HG02759 (cell line): ENCODE data around the gene PLCD3.

Experiments
- ATAC-seq: cut with Tn5 transposase; IDR thresholded peaks from one replicate; pipeline ENCODE4 v1.9.1; 2021; ENCODE audit warnings: mild to moderate bottlenecking, moderate library complexity; ENCODE audit not compliant: unreplicated experiment

The PLCD3 gene

DNA sequence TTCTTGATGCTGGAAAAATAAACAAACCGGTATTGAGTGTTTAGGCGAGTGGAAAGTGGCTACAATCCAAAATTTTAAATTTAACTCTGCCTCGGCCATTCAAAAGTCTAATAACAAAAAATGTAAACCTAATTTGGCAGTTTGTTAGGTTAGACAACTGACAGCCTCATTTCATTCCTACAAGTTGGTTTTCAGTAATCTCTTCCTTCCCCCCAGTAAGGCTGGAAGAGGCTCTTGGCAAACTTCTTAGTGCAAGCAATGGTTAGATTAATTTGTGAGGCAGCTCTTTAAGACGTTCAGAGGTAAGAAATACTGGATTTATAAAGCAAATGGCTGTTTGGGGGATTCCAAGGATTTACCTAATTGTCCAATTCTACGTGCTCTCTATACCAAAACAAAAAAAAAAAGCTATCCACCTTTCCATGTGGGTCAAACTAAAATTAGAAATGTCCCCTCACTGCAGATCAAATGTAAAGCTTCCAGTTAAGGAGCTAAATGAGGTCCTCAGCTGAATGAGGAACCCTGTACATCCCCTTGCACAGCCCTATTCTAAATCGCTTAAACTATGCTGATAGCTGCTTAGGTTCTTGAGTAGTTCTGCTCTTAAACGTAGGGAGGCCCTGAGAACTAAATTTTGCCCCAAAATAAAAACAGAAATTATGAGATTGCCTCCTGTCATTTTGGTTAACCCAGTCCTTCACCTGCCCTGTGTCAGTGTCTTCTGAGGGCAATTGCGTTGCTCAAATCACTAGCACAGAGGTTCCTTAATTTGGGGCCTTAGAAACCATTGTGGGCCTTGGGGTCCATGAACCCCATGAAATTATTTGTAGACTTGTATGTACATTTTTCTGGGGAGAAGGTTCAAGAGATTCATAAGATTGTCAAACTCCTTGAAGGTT is 18.8 kb upstream of the PLCD3 start:
- ATAC-seq, result no peak

DNA sequence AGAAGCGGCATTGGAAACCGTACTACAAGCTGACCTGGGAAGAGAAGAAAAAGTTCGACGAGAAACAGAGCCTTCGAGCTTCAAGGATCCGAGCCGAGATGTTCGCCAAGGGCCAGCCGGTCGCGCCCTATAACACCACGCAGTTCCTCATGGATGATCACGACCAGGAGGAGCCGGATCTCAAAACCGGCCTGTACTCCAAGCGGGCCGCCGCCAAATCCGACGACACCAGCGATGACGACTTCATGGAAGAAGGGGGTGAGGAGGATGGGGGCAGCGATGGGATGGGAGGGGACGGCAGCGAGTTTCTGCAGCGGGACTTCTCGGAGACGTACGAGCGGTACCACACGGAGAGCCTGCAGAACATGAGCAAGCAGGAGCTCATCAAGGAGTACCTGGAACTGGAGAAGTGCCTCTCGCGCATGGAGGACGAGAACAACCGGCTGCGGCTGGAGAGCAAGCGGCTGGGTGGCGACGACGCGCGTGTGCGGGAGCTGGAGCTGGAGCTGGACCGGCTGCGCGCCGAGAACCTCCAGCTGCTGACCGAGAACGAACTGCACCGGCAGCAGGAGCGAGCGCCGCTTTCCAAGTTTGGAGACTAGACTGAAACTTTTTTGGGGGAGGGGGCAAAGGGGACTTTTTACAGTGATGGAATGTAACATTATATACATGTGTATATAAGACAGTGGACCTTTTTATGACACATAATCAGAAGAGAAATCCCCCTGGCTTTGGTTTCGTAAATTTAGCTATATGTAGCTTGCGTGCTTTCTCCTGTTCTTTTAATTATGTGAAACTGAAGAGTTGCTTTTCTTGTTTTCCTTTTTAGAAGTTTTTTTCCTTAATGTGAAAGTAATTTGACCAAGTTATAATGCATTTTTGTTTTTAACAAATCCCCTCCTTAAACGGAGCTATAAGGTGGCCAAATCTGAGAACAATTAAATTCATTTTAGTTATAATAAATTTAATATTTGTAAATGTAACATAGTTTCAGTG is 17.7 kb upstream of the PLCD3 start:
- no peak for ATAC-seq

DNA sequence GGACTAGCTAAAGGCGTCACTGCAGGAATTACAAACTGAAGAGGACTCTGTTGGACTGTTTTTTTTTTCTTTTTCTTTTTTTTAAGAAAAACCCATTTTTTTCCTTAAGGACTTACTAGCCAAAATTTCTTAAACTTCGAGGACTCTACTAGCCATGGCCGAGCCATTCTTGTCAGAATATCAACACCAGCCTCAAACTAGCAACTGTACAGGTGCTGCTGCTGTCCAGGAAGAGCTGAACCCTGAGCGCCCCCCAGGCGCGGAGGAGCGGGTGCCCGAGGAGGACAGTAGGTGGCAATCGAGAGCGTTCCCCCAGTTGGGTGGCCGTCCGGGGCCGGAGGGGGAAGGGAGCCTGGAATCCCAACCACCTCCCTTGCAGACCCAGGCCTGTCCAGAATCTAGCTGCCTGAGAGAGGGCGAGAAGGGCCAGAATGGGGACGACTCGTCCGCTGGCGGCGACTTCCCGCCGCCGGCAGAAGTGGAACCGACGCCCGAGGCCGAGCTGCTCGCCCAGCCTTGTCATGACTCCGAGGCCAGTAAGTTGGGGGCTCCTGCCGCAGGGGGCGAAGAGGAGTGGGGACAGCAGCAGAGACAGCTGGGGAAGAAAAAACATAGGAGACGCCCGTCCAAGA is 16.8 kb upstream of the PLCD3 start:
- ATAC-seq, result peak; percentile 23

DNA sequence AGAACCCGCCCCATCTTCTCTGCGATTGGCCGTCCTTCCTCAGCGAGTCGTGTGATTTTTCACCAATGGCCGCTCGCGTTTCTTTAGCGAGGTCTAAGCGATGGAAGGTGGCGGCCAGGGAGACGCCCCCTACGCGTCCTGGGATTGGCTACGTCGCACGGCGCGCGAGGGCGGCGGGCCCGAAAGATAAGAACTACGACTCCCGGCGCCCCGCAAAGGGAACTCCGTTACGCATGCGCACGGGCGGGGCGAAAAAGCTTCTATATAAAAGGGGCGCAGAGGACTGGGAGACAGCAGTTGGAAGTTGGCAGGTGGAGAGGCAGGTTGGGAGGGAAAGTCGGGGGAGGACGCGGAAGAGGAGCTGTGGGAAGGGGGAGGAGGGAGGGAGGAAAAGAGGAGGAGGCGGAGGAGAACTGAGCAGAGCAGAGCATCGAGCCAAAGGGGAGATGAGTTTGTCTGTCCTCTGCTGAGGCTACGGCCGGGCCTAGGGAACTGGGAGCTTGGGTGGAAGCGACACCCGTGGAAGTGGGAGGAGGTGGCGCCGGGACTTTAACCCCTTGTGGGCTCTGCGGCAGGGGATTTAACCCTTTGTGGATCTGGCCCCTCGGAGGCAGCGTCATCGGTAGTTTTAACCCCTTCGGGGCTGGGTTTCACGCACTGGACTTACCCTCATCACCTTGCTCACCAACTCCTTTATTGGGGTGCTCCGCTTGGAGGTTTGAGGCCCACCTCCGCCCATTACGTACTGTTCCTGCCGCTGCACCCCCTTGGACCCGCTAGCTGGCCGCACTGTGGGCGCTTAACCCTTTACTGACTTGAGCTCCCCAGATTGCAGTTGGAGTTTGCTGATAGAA is 16.1 kb upstream of the PLCD3 start, which contains the start of gene HEXIM1:
TSS of gene HEXIM1 (plus strand) at position 293 of the 854 bp plus-strand sequence. CDS start 716 bp downstream, outside the sequence.
- ATAC-seq, result peak; percentile 76

DNA sequence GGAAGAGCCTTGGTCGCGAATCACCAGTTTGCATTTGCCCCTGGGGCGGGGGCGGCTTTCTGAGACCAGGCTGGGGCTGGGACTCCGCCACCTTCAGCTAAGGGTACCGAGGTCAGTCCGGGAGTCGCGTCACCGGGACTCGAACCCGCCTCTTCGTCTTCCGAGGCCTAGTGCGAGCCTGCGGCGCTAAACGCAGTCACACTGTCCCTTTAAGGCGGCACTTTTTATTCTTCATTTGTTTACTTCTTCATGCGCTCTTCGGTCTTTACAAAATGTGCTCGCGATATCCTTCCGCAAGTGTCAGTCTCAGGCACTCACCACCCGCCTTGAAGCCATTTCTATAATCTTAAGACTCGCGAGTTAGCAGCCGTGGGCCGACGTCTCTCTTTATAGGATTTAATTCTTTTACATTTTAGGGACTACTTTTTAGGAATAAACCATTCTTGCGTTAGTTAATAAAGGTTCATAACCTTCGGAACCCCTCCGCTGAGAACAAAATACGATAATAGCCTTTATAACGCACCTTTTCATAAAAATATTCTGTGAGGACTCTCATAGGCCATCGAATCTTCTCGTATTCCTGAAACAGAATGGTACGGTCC is 15.4 kb upstream of the PLCD3 start:
- no peak for ATAC-seq

DNA sequence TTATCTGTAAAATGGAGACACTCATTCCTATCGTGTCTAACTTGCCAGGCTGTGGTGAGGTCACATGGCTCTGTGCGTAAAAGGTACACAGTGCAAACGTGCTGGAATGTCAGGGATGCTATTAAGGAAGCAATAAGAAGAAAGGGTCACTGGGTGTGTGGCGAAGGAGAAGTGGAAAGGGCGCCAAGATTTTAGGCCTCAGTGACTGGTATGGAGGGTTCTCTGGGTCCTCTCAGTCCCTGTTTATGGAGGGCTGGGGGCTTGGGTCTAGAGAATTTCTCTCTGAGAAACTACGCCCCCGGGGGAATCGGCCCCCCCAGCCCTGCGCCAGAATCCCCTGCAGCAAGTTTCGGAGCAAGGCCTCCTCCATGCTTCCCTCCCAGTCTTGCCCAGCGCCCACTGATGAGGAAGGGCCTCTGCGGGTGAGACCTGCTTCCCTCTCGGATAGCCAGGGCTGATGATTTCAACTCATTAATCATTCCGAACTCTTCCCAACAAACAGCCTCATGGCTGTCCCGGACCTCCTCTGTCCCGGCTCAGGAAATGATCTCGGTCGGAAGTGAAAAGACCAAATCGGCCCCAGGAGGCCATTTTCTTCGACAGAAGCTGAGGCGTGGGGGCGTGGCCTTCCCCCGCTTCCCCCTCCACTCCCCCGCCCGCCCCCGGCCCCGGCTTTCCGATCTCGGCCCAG is 14.7 kb upstream of the PLCD3 start:
- no peak for ATAC-seq

DNA sequence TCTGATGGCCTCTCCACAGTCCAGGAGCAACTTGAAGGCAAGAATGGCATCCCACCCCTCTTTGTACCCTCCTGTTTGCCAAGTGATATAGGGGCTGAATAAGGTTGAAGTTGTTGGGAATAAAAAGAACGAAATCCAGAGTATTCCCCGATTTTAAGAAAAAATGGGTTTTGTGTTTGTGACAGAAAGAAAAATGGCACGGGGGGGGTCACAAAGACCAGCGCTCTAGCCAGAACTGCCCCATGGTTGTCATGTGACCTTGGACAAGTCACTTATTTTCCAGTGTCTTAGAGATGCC is 14.2 kb upstream of the PLCD3 start:
- ATAC-seq, result no peak

DNA sequence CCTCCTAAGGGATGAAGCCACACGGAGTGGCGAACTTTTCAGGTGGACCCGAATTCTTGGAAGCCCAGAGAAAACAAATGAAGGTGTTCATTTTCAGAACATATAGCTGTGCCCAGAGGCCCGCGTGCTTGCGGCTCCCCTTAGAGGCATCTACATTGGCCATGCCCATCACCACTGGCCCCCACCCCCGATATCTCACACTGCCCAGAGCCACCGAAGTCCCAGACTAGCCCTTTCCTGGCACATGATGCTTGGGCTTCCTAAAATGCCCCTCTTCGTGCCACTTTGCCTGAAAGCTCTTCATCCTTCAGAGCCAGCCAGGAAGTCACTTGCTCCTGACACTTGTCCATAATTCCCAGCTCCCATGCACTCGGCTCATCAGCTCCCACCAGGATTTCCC is 13.9 kb upstream of the PLCD3 start:
- no peak for ATAC-seq

DNA sequence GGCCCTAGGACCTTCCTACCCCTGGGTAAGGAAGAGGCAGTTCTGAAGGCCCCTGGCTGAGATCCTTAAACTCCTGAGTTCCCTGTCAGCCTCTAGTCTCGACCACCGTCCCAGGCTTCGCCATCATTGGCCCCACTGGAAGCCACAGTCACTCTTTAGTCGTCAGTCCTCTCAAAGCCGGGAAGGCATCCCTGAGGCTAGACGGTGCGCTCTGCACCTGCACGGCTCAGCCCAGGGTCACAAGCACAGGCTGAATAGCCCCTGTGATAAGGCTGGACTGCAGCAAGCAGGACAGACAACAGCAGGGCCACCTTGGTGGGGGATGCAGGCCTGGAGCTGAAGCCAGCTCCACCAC is 12.7 kb upstream of the PLCD3 start:
- ATAC-seq, result no peak

DNA sequence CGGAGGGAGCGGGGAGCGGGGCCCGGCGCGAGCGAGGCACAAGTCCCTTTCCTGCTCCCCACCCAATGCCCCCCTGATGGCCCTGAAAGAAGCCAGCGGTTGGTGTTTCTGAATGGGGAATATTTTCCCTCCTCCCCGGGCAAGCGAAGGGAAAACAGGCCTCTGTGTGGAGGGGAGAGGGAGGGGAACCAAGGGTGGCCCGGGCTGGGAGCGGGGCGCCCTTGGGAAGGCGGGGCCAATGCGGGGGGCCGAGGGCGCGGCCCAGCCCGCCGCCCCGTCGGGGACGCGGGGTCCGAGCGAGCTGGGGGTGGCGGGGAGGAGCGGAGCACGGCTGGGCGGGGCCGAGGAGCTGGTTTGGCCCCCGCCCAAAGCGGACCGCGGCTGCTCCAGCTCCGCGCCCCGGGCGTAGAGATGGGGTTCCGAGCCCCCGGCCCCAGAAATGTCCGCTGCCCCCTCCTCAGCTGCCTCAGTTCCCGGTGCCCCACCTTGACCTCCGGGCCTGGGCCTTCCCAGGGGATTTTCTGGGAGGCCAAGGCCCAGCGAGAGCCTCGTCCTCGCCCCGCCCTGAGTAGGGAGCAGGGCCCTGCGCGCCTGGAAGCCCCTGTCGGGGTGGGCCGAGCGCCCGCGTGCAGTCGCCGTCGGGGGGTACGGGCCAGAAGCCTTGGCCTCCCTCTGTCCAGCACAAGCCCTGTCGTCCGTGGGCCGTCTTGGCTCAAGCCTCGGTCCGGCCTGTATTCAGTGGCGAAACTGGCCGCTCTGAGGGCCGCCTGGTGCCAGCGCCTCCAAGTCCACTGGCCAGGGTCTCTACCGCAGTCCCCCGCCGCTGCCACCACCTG is 12.1 kb upstream of the PLCD3 start:
- no peak for ATAC-seq

DNA sequence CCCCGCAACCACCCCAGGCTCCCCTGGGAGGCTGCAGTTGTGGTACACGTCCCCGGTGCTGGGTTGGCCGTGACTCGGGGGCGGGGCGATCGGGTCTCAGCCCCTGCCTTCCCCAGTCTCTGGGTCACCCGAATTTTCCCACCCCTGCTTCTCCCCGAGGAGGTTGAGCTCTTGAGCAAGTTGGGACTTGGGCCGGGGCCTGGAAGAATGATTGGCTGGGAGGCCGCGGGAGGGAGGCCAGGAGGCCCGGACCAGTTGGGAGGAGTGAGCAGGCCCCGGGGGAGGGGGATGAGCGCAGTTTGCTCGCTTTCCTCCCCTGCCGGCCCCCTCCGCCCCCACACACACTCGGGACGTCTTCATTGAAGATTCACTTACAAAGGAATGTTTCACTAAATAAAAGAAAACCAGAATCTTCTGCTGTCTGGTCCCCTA is 11.5 kb upstream of the PLCD3 start:
- no peak for ATAC-seq

DNA sequence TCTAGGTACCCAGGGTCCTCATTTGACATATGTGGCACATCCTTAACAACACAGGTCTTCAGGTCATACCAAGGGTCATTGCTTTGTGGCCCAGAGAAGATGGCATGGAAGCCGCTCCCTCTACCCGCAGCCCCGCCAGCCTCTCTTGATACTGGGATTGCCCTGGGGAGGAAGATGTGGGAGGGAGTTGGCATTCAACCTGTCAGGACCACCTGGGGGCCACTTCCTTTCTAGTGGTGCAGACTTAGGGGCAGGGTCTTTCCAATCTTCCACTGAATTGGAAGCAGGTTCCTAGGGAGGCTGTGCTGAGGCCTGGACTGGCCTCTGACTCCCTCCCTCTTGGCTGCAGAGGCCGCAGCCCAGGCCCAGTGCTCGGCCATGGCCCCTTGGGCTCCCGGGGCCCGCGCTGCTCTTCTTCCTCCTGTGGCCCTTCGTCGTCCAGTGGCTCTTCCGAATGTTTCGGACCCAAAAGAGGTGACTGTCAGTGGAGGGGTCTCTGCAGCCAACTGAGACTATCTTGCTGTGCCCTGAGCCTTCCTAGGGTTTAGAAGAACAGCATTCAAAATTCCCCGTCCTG is 10.9 kb upstream of the PLCD3 start:
- no peak for ATAC-seq

DNA sequence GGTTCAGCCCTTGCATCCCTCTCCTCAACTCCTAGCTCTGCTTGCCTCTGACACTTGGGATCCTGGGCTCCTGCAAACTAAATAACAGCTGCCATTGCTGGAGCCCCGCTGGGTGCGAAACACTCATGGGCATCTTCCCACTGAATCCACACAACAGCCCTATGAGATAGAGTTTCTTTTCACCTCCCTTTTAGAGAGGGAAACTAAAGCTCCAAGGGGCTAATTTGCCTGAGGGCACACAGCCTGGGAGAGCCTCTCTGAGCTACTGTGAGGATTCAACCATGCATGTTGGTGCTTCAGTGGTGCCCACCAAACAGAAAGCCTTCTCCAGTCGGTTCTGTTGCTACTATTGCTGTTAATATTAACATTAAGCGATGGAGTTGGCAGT is 7.2 kb upstream of the PLCD3 start:
- ATAC-seq, result no peak

DNA sequence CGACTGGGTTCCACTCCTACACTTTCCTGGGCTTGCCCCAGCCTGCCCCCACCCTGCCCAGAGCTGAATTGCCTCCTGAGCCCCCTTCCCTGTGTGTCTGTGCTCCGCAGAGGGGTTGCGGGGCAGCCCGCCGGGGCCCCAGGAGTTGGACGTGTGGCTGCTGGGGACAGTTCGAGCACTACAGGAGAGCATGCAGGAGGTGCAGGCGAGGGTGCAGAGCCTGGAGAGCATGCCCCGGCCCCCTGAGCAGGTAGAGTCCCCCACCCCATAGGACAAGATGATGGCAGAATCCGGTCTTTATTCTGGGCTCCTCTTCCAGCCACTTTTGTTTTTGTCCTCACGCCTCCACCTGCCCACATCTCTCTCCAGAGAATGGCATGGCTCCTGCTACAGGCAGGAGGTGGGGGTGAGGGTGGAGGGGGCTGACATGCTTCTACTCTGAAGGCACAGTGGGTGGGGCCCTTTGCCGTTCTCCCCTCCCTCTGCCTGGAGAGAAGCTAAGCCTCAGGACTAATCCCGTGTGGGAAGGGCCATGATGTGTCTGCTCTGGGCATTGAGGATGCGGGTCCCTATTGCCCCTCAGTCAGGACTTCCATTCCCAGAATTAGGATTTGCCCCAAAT is 6.7 kb upstream of the PLCD3 start:
- ATAC-seq, result no peak

DNA sequence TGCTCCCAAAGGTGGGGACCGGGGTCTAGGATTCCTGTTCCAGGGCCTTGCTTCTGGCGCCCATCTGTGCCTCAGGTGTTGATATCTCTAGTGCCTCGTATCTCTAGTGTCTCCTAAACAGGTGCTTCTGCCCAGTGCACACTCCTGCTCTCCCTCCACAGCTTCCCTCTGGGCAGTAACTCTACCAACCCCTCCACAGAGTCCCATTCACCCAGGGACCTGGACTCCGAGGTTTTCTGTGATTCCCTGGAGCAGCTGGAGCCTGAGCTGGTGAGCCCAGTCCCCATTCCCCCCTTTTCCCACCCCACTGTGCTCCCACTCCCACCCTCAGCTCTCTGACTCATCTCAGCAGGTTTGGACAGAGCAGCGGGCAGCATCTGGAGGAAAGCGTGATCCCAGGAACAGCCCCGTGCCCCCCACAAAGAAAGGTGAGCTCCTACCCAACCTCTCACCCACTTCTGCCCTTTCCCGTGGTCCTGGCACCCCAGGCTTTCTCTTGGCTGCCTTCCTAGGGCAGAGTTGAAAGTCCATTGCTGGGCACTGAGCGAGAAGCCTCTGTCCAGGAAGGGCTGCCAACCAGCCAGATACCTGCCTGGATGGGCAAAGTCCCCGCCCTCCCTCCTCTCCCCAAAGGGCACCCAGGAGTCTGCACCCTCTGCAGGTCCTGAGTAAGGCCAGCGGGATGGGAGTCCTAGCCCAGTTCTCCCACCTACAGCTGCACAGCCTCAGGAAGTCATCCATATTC is 5.4 kb upstream of the PLCD3 start:
- no peak for ATAC-seq

DNA sequence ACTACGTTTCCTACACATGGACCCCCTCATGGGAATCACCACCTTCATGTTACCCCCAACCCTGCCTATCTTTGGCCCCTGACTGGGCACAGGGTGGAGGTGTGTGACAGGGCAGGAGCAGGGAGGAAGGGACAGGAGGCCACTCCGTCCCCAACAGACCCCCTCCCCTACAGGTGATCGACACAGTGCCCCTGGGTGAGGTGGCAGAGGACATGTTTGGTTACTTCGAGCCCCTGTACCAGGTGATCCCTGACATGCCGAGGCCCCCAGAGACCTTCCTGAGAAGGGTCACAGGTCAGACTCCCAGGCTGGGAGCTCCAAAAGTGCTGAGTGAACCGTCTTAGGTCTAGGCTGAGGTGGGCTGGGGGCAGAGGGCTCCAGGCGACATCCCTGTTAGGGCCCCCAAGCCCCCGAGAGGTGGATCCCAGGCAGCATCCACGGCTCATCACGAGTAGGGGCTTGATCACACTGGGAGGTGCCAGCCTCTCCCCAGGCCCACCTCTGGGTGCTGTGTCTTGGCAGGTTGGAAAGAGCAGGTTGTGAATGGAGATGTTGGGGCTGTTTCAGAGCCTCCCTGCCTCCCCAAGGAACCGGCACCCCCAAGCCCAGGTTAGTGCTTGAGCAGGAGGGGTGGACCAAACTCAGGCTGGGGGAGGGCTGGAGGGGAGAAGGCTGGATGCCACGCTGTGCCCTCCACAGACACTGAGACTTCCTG is 4.7 kb upstream of the PLCD3 start:
- ATAC-seq, result no peak
